Middle frontal gyrus (tissue), 1 donor: ENCODE measurements around the gene QKI.
A peak's percentile ranks its signal among the peaks of the same experiment; 100 is the strongest.

Experiments
- DNase-seq: peaks from one replicate; pipeline ENCODE4 v3.0.0-alpha.2; 2015; ENCODE audit warnings: low spot score; ENCODE audit errors: extremely low spot score

QKI gene

DNA sequence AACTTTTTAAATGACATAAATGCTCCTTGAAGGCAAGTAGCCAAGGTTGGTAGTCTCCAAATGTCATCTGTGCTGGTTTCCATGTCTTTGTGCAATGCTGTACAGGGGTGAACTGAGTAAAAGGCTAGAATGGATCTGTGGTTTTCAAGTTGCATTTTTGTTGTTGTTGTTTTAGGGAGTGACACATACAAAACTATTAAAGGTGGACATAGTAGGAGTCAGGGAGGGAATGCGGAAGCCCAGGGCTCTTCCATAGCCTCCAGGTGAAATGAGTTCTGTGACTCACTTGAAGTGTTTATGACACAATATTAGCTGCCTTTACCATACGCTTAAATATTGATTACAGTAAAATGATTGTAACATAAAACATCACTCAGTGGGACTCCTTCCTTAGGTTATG lies 22.5 kb upstream of the QKI start:
- no peak for DNase-seq

DNA sequence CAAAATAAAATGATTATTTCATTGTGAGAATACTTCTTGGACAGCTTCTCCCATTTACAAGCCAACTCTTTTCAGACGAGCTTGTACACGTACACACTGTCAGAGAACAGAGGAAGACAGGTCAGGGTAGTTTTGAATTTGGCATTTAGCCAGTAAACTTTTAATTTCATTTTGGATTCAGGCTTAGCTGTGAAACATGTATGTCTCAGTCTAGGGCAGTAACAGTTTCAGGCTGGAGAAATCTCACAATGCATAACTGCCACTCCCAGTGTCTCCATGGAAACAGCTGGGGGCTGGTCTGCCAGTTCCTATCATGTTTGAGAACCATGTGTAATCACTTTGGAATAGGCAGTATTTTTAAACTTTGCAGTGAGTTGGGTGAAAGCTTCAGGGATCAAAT lies 22.0 kb upstream of the QKI start:
- no peak for DNase-seq

DNA sequence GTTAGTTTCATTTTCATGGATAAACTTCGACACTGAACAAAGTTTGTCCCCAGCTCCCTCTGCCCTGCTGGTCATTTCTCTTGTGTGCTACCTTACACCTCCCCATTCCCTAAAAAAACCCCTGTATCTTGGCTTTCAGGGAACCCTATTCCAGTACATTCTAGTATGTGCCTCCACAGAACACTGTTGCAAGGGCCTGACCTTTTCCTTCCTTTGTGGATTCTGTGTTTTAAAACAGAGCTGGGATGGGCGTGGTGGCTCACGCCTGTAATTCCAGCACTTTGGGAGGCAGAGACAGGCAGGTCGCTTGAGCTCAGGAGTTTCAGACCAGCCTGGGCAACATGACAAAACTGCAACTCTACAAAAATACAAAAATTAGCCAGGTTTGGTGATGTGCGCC lies 20.6 kb upstream of the QKI start:
- no peak for DNase-seq

DNA sequence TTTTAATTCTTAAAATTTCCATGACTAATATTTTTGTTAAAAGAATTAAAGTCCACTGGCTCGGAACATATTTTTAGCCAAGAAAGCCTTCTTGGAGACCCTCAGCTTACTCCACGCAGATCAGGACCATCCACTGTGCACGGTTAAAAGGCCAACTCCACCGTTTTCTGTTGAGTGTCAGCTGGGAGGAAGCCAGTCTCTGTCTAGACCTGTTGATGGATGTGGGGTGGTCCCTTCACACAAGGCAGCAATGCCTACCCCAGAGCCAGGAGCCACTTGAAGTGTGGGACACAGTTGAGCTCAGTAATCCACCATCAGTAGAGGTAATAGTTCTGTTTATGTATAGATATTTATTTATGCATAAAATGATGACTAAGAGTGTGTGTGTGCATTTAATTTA lies 19.9 kb upstream of the QKI start:
- DNase-seq: no peak

DNA sequence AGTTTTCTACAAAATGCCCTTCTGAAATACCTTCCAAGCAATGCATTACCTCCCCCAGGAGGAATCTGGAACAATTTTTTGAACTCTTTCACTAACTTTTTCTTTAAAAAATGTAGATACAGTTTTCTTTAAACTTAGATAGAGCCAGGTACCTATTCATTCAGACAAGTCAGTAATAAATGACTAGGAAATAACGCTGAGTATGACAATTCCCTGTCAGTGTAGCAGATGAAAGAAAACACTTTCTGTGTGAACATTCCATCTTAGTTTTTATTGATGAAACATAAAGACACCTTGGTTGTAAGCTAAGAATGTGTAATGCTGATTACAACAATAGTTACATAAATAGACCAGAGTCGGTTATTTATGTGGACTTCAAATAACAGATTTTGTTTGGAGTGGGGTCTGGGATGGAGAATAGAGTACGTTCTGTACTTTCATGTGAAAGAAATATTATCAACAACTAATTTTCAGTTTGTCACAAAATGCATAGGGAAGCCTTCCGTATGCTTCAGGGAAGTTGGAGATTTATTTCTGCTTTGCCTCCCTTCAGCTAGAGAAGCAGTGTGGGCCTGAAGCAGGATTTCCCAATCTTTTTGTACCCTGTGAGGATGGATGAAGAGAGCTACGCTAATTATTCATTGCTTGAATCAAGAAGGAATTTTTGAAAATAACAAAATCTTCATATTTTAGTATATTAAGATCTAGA lies 19.2 kb upstream of the QKI start:
- DNase-seq: no peak

DNA sequence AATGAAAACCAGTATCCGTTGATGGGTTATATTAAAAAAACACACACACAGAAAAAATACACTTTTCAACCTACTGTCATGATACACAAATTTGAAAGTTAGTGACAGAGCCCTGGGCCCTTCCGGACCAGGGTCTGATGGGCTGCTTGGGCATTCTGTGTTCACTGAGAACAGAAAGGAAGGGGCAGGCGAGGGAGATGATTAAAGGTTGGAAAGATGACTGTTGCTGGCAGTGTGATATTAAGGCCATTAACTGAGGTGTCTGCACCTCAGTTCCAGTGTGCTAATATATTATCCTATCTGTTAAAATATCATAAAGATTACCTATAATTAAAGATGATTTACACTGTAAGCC lies 18.7 kb upstream of the QKI start:
- DNase-seq: no peak

DNA sequence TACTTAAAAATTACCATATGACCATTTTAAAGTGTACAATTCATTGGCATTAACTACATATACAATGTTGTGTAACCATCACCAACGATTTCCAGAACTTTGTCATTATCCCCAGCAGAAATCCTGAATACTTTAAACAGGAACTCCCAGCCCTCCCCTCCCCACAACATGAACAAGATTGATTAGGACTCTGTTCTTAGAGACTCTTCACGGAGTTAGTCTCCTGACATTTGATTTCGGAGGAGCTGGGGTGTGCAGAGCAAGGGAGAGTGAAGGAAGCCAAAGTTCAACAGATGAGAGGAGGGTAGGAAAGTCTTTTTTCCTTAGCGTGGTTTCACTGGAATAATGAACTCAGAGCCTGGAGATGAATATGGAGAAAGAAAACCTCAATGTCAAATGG lies 17.2 kb upstream of the QKI start:
- DNase-seq: no peak

DNA sequence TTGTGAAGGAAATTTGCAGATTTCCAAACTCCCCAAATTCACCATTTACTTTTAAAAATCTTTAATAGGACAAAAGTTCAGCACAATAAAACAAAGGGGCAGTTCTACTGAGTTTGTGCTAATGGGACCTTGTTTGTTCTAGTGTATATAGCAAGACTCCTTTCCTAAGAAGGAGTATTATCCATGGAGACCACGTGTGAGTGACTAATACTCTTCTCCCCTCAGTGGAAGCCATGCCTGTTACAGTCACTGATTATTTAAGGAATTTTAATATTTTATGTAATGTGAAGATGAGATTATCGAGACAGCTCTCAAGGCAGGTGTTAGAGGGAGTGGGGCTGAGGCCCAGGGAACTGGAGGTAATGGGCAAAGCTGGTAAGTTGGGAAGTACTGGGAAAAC lies 16.4 kb upstream of the QKI start:
- DNase-seq: no peak

DNA sequence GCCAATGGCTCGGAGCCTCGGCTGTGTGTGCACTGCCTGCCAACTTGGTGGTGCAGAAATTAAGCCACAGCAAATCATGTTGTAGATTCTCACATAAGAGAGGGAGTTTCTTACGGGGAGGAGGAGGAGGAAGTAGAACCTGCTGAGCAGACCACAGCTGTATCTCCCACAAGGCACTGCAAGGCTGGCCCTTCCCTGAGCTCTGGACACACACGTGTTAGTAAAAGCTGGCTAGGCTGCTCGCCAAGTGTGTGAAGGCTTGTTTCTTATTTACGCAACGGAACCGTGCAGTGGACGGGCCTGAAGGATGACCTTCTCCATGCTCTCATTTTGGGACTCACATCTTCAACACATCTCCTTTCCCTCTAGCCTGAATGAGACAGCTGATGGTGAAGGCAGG lies 15.7 kb upstream of the QKI start:
- no peak for DNase-seq

DNA sequence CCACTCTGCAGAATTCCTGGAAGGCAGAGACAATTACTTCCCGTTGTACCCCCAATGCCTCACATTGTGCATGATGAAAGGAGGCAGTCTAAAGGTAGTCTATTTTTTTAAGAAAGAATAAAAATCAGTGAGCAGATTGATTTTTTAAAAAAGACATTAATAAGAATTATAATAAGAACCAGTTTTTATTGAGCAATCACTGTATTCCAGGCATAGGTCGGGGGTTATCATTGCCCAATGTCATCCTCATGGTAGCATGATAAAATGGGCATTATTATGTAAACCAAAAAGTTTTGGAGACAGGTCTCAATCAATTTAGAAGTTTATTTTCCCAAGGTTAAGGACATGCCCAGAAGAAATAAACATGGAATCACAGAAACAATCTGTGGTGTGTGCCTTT lies 14.0 kb upstream of the QKI start:
- no peak for DNase-seq

DNA sequence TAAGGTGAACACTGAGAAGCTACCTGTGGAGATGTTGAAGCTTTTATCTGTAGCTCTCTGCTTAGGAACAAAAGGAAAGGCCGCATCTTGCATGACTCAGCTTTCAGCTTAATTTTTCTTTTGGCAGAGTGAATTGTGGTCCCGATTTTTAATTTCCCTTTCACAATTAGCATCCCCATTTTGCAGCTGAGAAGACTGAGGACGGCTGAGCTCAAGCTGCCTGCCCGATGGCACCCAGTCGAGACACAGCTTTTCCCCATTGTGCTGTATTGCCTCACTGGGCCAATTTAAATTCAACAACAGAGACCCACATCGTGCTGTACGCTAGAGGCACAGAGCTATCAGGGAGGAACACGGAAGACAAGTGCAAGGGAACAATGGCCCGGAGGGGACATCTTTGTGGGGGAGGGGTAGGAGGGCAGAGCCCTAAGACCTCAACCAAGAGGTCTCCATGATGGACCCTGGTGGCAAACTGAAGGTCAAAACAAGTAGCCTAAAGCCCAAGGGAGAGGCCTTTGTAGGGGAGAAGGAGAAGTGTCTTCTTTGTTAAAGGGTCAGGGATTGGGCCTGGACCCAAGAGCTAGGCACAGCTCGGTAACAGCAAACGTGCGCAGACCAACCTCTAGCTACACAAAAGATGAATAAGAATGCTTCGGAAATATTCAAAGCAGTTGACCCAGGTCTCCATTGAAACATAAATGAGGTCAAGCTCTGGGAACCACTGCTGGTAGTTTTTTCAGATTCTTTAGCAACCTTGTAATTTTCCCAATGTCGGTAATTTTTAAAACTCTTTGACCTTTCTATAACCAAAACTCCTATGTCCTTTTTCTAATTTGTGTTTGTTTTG lies 13.3 kb upstream of the QKI start:
- no peak for DNase-seq

DNA sequence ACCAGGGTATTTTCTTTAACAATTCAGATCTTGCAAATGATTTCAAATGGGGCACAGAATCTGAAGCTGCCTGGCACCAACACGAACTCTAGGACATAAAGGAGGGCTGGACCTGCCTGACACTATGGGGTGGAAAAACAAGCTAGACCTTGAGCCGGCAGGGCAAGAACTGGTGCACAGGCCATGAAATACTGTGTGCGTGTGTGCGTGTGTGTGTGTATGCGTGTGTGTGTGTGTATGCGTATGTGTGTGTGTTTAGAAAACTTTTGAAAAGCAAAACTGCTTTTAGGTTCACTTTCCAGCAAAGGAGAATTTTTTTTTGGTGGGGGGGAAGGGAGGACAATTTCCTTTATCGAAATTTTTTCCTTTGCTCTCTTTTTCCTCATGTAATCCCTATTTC lies 11.9 kb upstream of the QKI start:
- no peak for DNase-seq

DNA sequence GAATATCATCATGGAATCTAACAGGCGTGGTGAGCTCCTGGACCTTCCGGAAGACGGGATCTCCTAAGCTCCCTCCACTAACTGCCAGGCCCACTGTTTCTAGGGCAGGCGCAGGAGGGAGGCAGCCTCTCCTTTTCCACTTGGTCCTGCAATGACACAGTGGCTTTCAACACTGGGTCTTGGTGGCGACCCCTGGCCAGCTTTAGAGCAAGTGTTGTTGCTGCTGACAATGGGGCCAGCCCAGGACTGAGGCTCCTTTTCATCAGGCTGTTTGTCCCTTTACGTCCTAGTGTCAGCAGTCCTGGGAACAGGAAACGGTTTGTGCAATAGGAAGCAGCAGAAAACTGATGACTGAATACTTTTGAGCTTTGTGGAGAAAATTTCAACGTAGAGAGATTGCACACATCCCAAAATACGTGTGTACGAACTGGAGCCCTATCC lies 9.7 kb upstream of the QKI start:
- DNase-seq: no peak

DNA sequence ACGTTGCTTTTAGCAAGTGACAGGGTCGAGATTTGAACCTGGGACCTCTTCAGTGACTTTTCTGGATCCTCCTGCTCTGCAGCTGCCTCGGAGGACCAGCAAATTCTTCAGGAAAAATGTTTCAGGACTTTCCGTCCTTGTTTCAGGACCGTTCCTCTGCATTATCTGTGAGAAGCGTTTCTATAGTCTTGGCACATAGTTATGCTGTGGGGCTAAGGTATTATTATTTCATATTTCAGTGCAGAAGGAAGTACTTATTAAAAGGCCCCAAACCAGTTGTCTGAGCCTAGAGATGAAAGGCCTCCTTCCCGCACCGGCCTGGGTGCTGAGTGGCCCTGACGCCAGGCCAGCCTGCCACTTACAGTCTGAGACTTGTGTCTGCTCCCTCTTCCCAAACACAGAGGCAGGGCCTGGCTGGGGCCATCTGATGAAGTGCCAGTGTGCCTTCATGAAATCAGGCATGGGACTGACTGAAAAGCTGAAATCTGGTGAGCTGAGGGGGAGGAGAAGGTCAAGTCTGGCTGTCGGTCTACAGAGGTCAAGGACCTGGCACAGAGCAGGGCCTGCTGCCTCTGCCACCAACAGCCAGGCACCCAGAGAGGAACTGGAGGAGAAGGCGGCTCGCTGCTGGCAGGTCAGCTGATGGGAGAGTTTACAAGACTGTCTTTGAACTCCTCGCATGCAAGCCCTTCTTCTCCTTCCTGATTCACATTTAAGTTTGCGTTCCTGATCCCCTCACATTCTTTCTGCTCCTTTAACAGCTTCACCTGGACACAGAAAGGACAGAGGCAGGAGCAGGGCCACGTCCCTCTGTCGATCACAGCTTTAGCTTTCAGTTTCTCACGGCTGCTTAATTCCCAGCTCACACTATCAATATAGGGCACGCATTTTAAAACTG lies 8.9 kb upstream of the QKI start:
- DNase-seq: no peak

DNA sequence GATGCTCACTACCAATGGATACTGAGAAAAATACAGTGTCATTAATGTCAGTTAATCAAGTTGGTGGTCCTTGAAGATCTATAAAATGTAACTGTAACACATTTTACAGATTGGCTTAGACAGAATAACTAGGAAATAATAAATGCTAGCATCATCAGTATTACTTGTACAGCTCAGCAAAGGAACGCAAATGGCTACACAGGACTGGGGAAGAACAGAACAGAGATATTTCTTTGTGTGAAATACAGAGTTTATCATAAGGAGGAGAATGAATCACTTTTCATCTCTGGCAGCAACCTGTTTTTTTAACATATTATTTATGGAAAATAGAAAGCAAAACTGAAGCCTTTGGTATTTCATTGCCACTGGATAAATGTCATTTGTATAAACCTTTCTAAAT lies 8.2 kb upstream of the QKI start:
- no peak for DNase-seq

DNA sequence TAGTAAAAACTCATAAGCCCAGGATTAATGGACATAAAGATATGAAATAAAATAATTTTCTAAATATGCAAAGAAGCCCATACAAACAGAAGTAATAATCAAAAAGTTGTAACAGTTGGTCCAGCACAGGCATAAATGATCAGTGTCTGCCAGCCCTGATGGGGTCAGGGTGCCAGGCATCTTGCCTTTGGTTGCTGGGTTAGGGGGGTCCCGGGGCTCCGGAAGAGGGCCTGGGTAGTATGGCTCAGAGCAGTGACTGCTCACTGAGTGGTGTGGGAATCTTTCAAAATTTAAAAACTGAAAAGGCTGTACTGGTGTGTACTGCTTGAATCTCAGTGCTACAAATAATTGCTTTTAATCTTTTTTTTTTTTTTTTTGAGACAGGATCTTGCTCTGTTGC lies 7.7 kb upstream of the QKI start:
- no peak for DNase-seq

DNA sequence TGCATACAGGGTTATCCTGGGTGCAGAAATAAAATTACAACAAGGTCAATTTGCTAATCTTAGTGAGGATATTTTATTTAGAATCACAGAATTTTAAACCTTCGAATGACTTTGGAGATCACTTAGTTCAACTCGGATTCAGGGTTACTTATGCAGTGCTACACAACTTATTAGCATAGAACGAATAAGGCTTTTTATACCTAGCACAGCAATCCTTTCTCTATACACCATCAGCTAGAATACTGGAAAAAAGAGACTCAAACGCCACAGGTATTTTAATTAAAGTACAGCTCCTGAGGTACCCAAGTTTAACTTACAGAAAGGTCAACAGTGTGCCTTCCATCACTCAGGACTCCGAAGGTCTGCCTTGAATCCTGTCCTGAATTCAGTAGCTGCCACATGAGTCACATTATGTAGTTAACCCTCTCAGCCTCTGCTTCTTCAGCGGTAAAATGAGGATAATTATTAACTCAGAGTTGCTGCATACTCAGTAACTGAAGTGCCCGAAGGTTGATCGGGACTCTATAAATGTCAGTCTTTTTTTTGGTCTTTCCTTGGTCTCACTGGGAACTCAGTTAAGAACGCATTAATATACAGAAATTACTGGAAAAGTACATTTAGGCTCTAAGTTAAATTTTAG lies 6.0 kb upstream of the QKI start:
- DNase-seq: no peak

DNA sequence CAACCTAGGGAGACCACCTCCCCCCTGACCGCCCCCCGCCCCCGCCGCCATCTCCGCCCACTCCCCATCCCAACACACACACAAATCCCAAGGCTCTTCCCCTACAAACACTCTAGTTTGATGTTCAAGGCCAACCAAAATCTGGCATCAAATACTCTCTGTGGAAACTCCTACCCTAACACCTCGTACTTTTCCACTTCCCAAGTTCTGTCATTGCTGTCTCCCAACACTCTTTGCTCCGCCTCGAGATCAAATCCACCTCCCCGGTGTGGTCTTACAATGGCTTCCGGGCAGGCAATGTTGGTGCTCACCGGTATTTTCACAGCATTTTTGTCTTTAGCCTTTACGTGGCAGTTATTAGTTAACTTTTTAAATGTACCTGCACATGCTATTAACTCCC lies 4.8 kb upstream of the QKI start:
- no peak for DNase-seq

DNA sequence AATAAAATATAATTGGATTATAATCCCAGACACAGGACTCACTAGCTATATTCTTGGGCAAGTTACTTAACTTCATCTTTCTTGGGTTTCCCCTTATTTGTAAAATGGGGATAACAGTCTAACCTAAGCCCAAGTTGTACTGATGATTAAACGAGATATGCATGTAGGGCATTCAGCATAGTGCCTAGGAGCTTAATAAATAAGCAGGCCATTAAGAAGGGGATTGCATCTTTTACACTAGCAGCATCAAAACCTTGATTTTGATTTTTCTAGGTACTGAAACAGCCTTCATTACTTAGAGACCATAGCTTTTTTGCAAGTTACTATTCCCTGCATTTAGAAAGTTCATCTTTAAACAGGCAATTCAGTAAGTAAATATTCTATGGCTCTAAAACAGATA lies 2.2 kb upstream of the QKI start:
- no peak for DNase-seq

DNA sequence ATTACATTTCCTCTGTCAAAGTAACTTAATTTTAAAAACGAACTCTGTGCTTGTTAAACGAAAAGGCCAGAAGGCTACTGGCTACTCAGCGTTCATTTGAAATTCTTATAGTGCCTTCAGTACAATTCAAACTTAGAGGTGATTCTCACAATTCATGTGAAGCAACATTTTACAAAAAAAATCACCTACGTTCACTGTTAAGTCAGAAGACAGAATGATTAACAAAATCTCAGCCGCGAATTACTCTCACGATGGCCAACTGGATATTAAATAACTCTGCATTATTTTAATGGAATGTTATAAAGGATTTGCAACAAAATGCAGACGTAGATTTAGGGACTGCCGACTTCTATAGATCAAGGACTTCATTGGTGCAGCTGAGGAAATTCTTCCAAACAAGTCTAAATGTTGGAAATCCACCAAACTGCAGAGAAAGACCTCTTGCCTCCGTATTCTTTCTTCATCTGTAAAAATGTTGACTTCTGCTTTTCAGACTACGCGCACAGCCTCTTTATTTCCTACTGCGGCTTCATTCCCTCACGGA lies 1.6 kb upstream of the QKI start:
- DNase-seq: no peak

DNA sequence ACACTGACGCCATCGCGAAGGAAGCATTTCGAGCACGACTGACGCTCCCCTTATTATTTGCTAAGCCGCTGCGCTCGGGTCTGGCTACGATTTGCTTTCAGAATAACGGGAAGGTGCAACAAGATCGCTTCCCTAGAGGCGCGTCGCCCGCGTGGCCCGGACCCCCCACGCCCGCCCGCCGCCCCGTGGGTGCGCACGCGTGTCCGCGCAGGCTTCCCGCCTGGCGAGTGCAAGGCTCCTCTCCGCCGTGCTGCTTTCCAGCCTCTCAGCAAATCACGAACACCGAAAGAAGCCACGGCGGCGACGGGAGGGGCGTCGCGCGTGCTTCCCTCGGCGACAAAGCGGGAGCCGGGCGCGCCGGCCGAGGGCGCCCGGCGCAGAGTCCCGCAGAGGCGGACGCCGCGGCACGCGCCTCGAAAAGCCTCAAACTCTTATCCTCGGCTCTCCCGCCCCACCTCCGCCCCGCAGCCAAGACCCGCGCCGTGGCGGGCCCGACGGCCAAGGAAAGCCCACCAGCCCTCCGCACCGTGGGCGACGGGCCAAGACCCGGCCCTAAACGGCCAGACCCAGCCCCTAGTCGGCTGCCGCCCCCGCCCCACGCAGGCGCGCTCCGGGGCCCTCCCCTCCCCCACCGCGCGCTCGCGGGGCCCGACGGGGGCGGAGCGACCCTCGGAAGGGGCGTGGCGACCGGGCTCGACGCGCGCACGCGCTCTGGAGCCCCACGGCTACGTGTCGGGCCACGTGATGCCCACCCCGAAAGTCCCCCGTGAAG lies 987 bp upstream of the QKI start:
- DNase-seq: peak; percentile 78
